Endothelial cell of hepatic sinusoid (primary cell): ENCODE results near the gene TPP2.

Experiments
- in situ Hi-C: cut with HindIII; loops from 2 replicates; pipeline ENCODE4 v1.10.0; 2017; ENCODE audit warnings: low sequenced_read_pairs

TPP2 gene

DNA sequence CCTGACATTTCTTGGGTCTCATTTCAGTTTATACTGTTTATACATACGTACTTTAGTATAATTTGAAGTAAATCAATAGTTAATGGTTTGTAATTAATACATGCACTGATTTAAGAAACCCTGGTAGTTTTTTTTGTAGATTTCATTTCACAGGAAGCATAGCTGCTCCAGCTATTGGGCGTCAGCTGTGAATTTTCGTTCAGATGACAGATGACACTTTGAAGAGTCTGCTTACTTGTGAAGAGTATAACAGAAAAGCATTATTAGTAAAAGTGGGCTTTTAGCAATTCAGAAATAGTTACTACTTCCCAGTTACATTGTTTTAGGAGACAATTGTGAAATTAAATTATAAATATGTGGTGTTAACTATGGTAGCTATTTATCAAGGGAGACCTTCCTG is 53.7 kb downstream of the TPP2 start:
- in situ Hi-C loops: no loop called here

DNA sequence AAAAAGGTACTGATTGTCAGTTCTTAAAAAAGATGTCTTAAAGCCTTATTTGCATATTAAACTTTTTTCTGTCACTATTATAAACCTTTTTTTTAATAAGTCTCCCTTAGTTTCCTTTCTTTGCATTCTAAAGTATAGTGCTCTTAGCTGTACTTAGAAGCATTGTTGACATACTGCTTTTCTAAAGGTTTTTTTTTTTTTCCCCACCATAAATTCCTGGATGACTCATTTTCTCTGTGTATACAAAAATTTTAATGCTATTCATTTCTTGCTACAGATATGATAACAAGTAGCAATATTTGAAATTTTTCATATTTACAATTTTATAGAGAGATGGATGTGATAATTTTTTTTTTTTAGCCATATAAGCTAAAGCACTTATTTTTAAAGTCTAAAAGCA is 54.6 kb downstream of the TPP2 start:
- in situ Hi-C loops: no loop called here

DNA sequence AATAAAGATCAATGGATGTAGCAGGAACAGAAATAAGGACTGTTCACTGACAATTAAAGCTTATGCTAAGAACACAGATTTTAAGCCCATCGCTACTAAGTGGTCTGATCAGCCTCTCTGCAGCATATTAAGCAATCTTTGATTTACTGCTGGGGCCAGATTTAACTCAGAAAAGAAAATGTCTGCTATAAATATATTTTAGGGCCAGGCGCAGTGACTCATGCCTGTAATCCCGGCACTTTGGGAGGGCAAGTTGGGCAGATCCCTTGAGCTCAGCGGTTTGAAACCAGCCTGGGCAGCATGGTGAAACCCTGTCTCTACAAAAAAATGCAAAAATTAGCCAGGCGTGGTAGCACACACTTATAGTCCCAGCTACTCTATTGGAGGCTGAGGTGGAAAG is 55.1 kb downstream of the TPP2 start:
- in situ Hi-C loops: no loop called here

DNA sequence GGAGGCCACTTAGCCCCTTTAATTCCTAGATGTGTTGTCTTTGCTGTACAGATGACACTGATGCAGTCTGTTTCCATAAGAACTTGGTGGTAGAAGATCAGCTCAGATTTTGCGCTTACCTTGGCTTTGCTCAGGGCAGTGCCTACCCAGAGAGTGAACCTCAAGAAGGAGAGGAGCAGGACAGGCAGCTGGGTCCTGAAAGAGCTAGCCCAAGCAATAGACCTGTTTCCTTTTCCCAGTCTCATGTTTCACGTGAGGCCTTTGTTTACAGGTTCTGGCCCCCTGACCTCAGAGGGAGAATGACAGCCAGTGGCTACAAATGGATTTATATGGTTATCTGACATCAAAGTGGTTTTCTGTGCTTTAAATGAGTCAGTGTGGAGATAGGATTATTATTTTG is 58.0 kb downstream of the TPP2 start:
- in situ Hi-C loops: no loop called here

DNA sequence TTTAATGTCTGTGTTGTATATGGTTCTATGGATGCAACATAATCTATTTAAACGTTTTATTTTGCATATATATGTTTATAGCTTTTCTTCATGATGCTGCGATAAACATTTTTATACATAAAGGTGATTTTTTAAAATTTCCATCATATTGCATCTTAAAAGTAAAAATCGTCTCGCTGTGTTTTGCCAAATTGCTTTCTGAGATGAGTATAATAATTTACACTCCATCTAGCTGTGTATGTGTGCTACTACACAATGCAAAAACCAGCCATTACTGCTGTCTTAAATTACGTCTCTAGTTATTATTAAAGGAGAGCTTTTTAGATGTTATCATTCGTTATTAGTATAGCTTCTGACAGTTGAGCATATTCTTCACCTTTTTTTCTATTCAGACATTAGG is 60.8 kb downstream of the TPP2 start:
- in situ Hi-C loops: no loop called here

DNA sequence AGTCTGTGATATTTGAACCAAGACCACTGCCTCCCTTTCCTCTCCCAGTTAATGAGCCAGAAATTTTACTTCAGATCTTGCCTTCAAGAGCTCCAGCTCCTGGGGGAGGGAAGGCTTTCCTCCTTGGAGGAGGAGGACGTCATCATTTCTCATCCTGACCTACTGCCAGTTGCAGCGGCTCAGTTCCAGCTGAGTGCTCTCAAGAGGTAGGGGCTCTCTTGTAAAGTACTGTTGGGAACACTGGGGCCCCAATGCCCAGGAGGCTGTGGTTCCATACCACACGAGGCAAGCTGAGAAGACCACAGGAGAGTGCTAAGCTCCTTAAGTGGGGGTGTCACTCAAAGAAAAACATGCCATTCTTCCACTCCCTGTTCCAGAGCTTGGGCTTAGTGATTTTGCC is 61.9 kb downstream of the TPP2 start:
- in situ Hi-C loops: no loop called here

DNA sequence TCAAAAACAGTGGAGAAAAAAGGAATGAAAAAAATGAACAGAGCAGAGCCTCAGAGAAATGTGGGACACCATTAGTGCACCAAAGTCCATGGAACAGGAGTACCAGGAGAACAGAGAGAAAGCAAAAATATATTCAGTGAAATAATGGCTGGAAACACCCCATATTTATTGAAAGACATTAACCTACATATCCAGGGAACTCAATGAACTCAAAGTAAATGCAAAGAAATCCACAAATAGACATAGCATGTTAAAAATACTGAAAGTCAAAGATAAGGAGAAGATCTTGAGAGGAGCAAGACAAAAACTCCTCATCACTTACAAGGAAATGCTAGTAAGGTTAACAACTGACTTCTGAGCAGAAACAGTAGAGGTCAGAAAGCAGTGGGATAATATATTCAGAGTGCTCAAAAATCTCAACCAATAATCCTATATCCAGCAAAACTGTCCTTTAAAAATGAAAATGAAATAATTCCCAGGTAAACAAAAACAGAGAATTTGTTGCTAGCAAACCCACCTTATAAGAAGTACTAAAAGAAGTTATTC is 62.5 kb downstream of the TPP2 start:
- in situ Hi-C loops: no loop called here

DNA sequence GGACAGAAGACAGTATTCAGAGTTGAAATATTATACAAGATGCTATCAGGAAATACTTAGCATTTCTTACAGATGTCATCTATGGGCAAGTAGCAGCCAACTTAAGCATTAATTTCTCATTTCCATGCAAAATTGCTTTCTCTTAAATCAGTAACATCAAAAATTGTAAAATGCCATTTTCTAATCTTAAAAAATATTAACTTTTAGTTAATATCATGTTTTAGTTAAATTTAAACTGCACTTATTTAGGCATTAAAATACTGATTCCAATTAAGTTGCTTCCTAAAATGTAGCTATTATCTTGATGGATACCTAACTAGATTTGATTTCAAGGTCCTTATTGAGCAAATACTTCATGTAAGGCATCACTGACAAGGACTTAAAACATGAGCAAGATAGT is 70.2 kb downstream of the TPP2 start:
- in situ Hi-C loops: no loop called here

DNA sequence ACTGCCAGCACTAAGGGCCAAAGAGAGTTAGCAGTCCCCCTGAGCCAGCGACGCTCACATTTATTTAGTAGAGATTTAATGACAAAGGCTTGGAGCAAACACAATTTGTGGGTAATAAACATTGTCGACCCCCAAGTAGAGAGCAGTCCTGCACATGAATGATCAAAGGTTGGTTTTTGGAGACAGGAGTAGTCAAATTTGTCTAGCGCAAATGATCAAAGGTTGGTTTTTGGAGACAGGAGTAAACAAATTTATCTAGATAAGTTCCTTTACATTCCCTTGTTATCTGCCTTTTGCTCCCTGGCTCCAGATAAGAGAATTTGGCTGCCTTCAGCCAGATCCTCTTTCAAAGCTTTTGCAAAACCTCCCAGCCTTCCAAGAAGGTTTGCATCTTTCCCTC is 71.1 kb downstream of the TPP2 start:
- in situ Hi-C loops: no loop called here

DNA sequence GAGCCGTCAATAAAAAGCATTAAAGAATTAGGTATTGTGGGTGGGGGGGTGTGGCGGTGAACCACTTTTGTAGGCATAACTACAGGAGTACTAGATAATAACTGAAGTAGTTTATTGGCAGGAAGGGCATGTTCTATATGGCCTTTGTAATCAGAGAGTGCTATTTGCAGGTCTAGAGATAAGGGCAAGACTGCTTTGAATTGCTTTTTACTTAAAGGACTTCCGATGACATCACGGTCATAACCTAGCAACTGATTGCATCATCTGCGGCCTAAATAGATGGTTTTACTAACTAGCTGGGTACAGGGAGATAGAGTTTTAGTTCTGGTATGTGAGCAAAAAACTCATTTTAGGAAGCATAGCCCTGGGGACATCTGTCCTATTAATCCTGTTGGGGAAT is 73.3 kb downstream of the TPP2 start:
- in situ Hi-C loops: no loop called here

DNA sequence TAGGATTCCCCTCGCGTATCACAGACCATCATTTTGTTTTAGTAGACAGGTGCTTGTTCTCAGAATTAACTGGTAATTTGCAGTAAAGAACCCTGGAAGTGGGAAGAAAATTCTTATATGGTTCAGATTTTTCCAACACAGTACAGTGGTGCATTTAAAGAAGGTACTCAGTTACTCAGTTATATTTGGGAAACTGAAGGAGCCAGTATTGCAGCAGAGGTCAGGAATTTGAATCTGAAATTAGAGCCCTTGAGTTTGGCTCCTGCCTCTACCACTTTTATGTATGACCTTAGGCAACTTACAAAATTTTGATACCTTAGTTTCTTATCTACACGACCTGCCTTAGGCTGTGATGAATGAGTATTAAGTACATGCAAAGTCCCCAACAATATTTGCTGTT is 78.3 kb downstream of the TPP2 start:
- in situ Hi-C loops: no loop called here

DNA sequence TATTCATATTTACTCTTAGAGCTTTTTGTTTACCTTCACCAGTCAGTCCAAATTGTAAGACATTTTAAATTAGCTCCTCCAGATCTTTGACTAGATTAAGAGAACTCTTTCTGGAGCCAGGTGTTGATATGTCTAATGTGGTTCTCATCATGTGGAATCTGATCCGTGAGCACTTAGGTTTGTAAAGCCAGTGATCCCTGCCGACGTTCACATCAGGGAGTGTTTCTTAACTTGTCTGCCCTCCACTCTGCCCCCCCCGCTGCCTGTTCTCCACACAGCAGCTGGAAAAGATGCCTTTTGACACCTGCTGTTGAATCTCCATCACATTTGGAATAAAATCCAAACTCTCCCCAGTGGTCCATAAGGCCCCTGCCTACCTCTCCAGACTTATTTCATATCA is 80.3 kb downstream of the TPP2 start:
- in situ Hi-C loops: no loop called here

DNA sequence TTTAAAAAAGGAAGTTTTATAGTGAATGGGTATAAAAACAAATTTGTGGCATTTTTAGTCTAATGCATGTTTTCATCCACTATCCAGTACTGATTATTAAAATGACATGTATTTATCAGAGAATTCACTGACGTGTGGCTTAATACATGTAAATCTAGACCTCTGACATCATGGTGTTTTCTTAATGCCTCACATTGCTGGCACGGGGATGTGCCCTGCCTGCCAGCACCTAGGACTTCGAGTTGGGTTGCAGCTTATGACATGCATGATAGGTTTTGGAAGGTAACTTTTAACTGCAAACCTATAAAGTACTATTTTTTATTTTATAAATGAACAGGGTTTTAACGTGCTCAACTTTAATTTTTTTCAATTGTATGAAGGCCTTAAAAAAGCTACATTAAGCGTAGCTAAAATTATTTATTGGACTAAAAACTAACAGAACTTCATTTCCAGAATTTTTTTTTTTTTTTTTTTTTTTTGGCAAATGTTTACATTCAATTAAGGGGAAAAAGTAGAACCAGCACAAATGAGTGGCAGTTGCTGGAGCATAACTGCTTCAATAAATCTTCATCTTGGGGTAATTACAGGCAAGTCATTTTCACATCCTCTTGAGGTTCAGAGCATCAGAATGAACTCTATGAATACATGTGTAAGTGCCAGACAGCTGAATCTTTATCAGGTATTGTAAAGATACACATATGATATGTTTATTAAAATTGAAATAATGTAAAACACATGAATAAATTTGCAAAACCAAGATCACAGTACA is 81.7 kb downstream of the TPP2 start:
- in situ Hi-C loops: no loop called here

DNA sequence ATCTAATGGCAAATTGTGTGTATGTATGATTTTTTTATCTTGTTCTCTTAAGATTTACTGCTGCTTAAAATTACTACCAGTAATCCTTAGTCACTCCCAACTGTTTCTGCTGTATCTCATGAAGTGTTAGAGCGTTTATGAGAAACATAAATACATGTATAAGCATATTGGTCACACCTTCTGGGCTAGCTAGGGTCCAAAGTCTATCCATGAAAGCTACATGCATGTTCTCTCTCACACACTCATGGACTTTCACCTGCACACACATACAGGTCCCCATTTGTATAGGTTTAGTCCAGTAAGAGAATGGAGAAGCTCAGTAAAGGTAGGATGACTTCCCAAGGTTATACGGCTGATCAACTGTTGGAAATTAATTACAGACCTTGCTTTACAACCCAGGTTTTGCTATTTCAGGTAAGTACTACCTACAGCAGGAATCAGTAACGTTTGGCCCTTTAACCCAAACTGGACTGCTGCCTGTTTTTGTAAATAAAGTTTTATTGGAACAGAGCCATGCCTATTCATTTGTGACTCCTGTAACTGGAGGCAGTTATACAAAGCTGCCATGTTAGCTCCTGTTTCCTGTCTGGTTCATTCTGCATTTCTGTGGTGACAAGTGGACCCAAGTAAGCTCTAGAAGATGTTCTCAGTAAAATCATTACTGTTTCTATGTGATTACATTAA is 82.8 kb downstream of the TPP2 start:
- in situ Hi-C loops: no loop called here

DNA sequence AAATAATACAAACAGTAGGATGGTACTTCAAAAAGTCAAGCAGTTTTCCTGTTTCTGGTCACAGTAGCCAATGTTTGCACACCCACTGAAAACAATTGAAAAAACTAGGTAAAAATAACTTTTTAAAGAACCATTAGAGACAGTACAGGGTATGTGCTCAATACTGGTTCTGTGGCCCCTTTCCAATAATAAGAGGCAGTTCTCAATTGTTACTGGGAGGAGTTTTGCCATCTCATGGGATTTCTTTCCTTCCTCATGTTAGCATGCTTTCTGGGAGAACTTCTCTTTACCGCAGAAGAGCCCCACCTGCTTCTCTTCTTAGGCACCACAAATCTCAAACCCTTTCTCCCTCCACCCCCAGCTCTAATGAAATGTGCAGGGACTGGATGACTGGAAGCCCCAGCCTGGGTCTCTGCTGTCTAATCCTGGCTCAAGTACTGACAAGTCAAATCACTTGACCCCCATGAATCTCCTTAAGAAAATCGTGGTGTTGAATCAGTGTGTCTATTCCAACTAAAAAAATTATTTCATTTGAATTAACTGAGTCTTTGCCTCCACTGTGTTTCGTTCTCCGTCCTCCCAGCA is 83.4 kb downstream of the TPP2 start:
- in situ Hi-C loops: no loop called here

DNA sequence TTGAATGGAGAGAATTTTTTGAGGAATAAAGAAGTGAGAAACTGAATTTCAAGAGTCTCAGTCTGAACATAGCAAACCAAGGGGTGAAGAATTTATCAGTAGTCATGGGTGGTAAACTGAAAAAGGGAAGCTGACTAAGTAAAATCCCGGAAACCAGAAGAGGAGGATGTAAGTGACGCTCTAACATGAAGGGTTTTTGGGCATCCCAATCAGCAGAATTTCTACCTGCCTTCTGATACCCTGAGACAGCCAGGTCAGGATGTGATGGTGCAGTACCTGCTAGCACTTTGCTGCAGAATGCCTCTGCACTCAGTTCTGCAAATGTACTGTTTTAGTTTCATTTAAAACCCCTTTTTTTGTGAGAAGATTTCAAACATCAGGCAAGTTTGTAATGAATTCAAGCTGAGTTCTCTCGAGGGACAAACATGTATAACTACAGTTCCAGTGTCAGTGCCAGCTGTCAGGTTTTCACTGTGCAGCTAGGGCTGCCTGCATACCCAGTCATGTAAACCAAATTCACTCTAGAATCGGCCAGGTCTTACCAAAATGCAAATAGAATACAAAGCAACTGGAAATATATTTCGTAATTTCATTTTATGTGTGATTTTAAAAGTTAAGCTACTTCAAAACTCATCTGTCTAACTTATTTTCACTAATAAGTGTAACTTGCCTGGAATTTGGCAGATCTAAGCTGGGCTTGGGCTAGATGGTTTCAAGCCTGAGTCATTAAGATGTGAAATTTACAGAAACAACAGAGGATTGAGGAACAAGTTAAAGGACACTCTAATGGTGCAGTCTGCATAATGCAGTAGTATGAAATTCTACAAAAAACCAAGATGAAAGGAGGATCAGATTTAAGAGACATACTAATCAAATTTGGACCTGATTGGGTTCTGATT is 84.3 kb downstream of the TPP2 start:
- in situ Hi-C loops: no loop called here

DNA sequence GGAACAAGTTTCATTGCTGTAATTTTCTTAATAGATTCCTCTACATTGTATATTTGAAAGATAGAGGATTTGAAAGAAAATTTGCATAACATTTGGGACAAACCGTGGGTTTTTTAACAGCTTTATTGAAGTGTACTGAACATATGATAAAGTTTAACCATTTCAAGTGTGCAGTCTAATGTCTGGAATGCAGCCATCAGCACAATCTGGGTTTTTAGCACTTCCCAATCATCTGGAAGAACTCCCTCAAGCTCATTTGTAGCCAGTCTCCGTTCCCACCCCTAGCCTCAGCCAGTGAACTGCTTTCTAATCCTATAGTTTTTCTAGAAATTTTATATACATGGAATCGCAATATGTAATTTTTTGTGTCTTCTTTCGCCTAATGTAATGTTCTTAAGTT is 85.4 kb downstream of the TPP2 start:
- in situ Hi-C loops: no loop called here

DNA sequence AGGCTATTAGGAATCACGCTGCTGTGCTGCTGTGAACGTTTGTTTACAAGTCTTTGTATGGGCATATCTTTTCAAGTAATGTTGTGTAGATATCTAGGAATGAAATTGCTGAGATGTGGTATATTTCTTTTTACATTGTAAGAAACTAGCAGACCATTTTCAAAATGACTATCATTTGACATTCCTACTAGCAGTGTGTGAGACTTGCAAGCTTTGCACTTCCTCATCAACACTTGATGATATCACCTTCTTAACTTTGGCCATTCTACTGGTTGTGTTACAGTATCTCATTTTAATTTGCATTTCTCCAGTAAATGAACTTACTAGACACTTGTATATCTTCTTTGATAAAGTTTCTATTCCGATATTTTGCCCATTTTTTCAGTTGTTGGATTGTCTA is 85.9 kb downstream of the TPP2 start:
- in situ Hi-C loops: no loop called here

DNA sequence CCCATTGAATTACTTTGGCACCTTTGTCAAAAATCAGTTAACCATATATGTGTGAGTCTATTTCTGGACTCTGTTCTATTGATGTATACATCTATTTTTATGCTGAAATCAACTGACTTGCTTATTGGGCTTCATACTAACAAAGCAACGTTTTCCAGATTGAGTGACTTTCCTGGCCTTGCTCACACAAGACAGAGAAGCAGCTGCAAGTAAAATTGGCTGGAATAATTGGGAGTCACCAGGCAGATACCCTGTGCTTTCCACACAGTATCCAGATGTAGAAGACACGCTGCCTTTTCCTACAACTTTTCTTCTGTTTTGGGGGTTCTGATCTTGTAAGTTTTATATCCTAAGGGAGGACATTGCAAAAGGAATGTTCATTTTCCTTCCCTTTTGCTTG is 86.9 kb downstream of the TPP2 start:
- in situ Hi-C loops: no loop called here

DNA sequence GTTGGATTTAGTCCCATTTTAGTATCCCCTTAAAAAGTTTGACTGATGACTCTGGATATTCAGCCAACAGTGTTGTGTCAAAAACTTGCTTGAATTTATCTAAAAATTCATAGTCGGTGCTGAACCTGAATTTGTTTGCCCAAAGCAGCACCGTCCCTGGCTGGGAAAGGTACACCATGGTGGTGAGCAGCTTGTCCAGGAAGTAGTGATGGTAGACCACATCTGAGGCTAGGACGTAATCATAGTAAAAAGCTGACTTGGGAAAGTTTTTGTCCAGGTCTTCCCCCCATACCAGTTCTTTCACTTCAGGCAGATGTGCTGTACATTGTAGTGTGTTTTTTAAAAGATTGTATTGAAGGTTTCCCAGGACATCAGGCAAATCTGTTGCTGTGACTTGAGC is 89.2 kb downstream of the TPP2 start:
- in situ Hi-C loops: no loop called here

DNA sequence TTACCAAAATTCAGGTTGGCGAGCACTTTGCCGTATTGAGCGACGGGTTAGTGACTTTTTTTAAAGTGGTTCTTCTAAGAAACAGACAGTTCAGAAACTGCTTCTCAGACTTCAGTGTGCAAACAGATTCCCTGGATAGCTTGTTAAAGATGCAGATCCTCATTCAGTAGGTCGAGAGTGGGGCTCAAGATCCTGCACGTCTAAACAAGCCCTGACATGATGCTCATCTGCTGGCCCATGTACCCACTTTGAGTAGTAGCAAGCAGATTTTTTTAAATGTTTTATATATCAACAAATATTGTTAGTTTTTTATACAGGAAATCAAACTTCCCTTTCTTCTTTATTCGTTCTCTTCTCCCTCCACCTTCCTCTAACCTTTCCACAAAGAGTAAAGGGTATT is 90.7 kb downstream of the TPP2 start:
- in situ Hi-C loops: no loop called here
